Suprapubic skin (tissue), 3 donors: ENCODE measurements around the gene KCTD1.

Experiments used
- CTCF ChIP-seq, 2 donors: fragments of 200-600 bp in 1 of 2; fragments of 450-650 bp in 1 of 2; sonication (generic) in 1 of 2; IDR thresholded peaks; one replicate each; pipeline ENCODE4 v1.5.1; 2016 to 2019; ENCODE audit warnings: antibody characterized with exemption in 2 of 2, mild to moderate bottlenecking in 1 of 2, moderate library complexity in 1 of 2
- POLR2A ChIP-seq, 2 donors: fragments of 450-650 bp; IDR thresholded peaks; one replicate each; pipeline ENCODE4 v1.6.1; 2017; ENCODE audit warnings: antibody characterized with exemption in 2 of 2, mild to moderate bottlenecking in 2 of 2, moderate library complexity in 2 of 2

- no peak for TF ChIP-seq CTCF (IDR thresholded peaks at IDR 0.05)
- no peak for TF ChIP-seq POLR2A (IDR thresholded peaks at IDR 0.05)
These were observed 125.7 kb downstream of the KCTD1 start for GRCh38 chr18:26422472-26423162.
